H9 (cell line): ENCODE data around the gene BNIP1. TPM values are rescaled to one million over a fixed set of nuclear protein-coding genes. Genes with fewer than 3 reads are reported as not detected.

ENCODE experiments used
- DNase-seq: peaks from one replicate; pipeline ENCODE4 v3.0.0-alpha.2; 2017
- H2AFZ ChIP-seq: one replicate; pipeline ENCODE4 v1.6.1; 2013; ENCODE audit warnings: mild to moderate bottlenecking, low read length, control low read depth, moderate library complexity
- H2AK5ac ChIP-seq: 2 replicates; pipeline ENCODE4 v1.6.1; 2013; ENCODE audit warnings: low read length, control low read depth, mixed read lengths; ENCODE audit not compliant: insufficient read length
- H2BK120ac ChIP-seq: one replicate; pipeline ENCODE4 v1.6.1; 2013; ENCODE audit warnings: low read depth, mild to moderate bottlenecking, low read length, control low read depth, inconsistent platforms; ENCODE audit not compliant: poor library complexity, severe bottlenecking
- H2BK12ac ChIP-seq: 2 replicates; pipeline ENCODE4 v1.6.1; 2013; ENCODE audit warnings: low read length, control low read depth, mixed read lengths, low read depth; ENCODE audit not compliant: insufficient read length
- H2BK15ac ChIP-seq: 2 replicates; pipeline ENCODE4 v1.6.1; 2013; ENCODE audit warnings: low read depth, low read length, control low read depth
- H2BK20ac ChIP-seq: one replicate; pipeline ENCODE4 v1.6.1; 2013; ENCODE audit warnings: low read depth, mild to moderate bottlenecking, low read length, control low read depth, inconsistent platforms; ENCODE audit not compliant: poor library complexity, severe bottlenecking
- H2BK5ac ChIP-seq: 2 replicates; pipeline ENCODE4 v1.6.1; 2013; ENCODE audit warnings: low read length, control low read depth, mixed read lengths; ENCODE audit not compliant: insufficient read length
- H3K14ac ChIP-seq: 2 replicates; pipeline ENCODE4 v1.6.1; 2013; ENCODE audit warnings: low read length, control low read depth; ENCODE audit not compliant: insufficient read depth
- H3K18ac ChIP-seq: 2 replicates; pipeline ENCODE4 v1.6.1; 2013; ENCODE audit warnings: low read depth, mild to moderate bottlenecking, mixed read lengths, low read length, control low read depth; ENCODE audit not compliant: insufficient read length
- H3K23ac ChIP-seq: 2 replicates; pipeline ENCODE4 v1.6.1; 2013; ENCODE audit warnings: low read length, control low read depth, mixed read lengths, low read depth; ENCODE audit not compliant: insufficient read length
- H3K23me2 ChIP-seq: 2 replicates; pipeline ENCODE4 v1.6.1; 2013; ENCODE audit warnings: low read depth, mild to moderate bottlenecking, mixed read lengths, low read length, control low read depth; ENCODE audit not compliant: insufficient read length, poor library complexity, severe bottlenecking
- H3K27ac ChIP-seq: 2 replicates; pipeline ENCODE4 v1.5.1; 2013; ENCODE audit warnings: low read length, control low read depth, mixed read lengths, low read depth; ENCODE audit not compliant: insufficient read length
- H3K27me3 ChIP-seq: 2 replicates; pipeline ENCODE4 v1.6.1; 2013; ENCODE audit warnings: low read length, control low read depth, inconsistent platforms; ENCODE audit not compliant: insufficient read depth
- H3K4ac ChIP-seq: 2 replicates; pipeline ENCODE4 v1.6.1; 2013; ENCODE audit warnings: low read depth, mild to moderate bottlenecking, control low read depth, inconsistent platforms, low read length, moderate library complexity
- H3K4me1 ChIP-seq: 2 replicates; pipeline ENCODE4 v1.6.1; 2013; ENCODE audit warnings: low read length, control low read depth, inconsistent platforms; ENCODE audit not compliant: insufficient read depth
- H3K4me2 ChIP-seq: 2 replicates; pipeline ENCODE4 v1.6.1; 2013; ENCODE audit warnings: low read length, control low read depth, mixed read lengths; ENCODE audit not compliant: insufficient read length, insufficient read depth
- H3K56ac ChIP-seq: 2 replicates; pipeline ENCODE4 v1.6.1; 2013; ENCODE audit warnings: low read depth, mild to moderate bottlenecking, mixed read lengths, low read length, control low read depth; ENCODE audit not compliant: insufficient read length
- H3K79me1 ChIP-seq: 2 replicates; pipeline ENCODE4 v1.6.1; 2013; ENCODE audit warnings: low read depth, mild to moderate bottlenecking, moderate library complexity, low read length, control low read depth, inconsistent platforms; ENCODE audit not compliant: insufficient read depth, poor library complexity, severe bottlenecking
- H3K79me2 ChIP-seq: 2 replicates; pipeline ENCODE4 v1.6.1; 2013; ENCODE audit warnings: low read length, control low read depth, inconsistent platforms; ENCODE audit not compliant: insufficient read depth
- H3K9ac ChIP-seq: 2 replicates; pipeline ENCODE4 v1.6.1; 2013; ENCODE audit warnings: low read length, control low read depth, mixed read lengths; ENCODE audit not compliant: insufficient read length; ENCODE audit errors: extremely low read depth
- H3K9me3 ChIP-seq: one replicate; pipeline ENCODE4 v1.6.1; 2013; ENCODE audit warnings: low read depth, low read length, inconsistent platforms; ENCODE audit not compliant: control insufficient read depth
- H3T11ph ChIP-seq: one replicate; pipeline ENCODE4 v1.6.1; 2013; ENCODE audit warnings: mild to moderate bottlenecking, low read length, control low read depth, inconsistent platforms
- H4K20me1 ChIP-seq: one replicate; pipeline ENCODE4 v1.6.1; 2013; ENCODE audit not compliant: control insufficient read depth, insufficient read length, insufficient read depth
- H4K5ac ChIP-seq: 2 replicates; pipeline ENCODE4 v1.6.1; 2013; ENCODE audit warnings: low read depth, mild to moderate bottlenecking, mixed read lengths, low read length, control low read depth; ENCODE audit not compliant: insufficient read length
- H4K8ac ChIP-seq: replicated peaks from 2 replicates; pipeline ENCODE4 v1.6.1; 2013; ENCODE audit warnings: low read length, control low read depth, mixed read lengths, low read depth; ENCODE audit not compliant: insufficient read length
- H4K91ac ChIP-seq: 2 replicates; pipeline ENCODE4 v1.6.1; 2013; ENCODE audit warnings: low read depth, mild to moderate bottlenecking, moderate library complexity, mixed read lengths, low read length, control low read depth; ENCODE audit not compliant: insufficient read length
- H3K27ac Mint-ChIP-seq, 3 experiments: 2 replicates in 2 of 3; 3 replicates in 1 of 3; pipeline ENCODE4 v1.8.0; 2020 to 2021; ENCODE audit warnings: mixed read lengths in 3 of 3, mild to moderate bottlenecking in 1 of 3, moderate library complexity in 1 of 3
- H3K27me3 Mint-ChIP-seq: 2 replicates; pipeline ENCODE4 v1.8.0; 2021; ENCODE audit warnings: low read depth, mild to moderate bottlenecking, moderate library complexity, mixed read lengths
- H3K36me3 Mint-ChIP-seq, 3 experiments: 2 replicates in 2 of 3; 3 replicates in 1 of 3; pipeline ENCODE4 v1.8.0; 2020 to 2021; ENCODE audit warnings: low read depth in 3 of 3, mixed read lengths in 3 of 3; ENCODE audit not compliant: insufficient read depth in 1 of 3
- H3K4me1 Mint-ChIP-seq, 2 experiments: 2 replicates each; pipeline ENCODE4 v1.8.0; 2020; ENCODE audit warnings: mixed read lengths in 2 of 2
- H3K4me3 Mint-ChIP-seq, 2 experiments: 2 replicates in 1 of 2; 3 replicates in 1 of 2; pipeline ENCODE4 v1.8.0; 2020 to 2021; ENCODE audit warnings: mild to moderate bottlenecking in 2 of 2, mixed read lengths in 2 of 2, moderate library complexity in 1 of 2
- H3K9me3 Mint-ChIP-seq, 2 experiments: 2 replicates in 1 of 2; 3 replicates in 1 of 2; pipeline ENCODE4 v1.8.0; 2020; ENCODE audit warnings: mild to moderate bottlenecking in 2 of 2, mixed read lengths in 2 of 2, moderate library complexity in 1 of 2
- WGBS: extraction: QIAGEN DNeasy Blood & Tissue Kit; methylation state at CpG from one replicate; pipeline ENCODE4 v1.1.7; 2013; ENCODE audit warnings: missing lambda C conversion rate, low lambda C conversion rate, mixed read lengths; ENCODE audit not compliant: insufficient read length; ENCODE audit errors: extremely low coverage; 5-methylcytosine and 5-hydroxymethylcytosine counted together
- total RNA-seq: library from RNA; stranded (reverse); gene quantifications from 2 replicates; pipeline ENCODE4 v1.2.1, GENCODE V29; 2021
- TF ChIP-seq, protein P1 (sequence below): fragments of 200-600 bp; sonication (generic); conservative IDR thresholded peaks from 3 replicates; pipeline ENCODE4 v1.8.0; 2021; ENCODE audit warnings: antibody characterized with exemption, mild to moderate bottlenecking

Gene BNIP1
- total RNA-seq, 1 experiment from 2014 or later = 8.8 TPM

- Histone ChIP-seq H2BK20ac (no peak overlapping the region), H2AFZ (no peak overlapping the region), H2BK12ac (no peak overlapping the region), H2BK15ac (no peak overlapping the region), H4K91ac (no peak overlapping the region), H3K23me2 (no peaks in the 10 kb centered on the region), H3K4me2 (no peak overlapping the region), H3K27me3 (no peaks in the 10 kb centered on the region), H3K4ac (no peak overlapping the region), H3K4me1 (no peaks in the 10 kb centered on the region), H3K79me2 (no peaks in the 10 kb centered on the region), H3T11ph (no peak overlapping the region), H2BK120ac (no peak overlapping the region), H3K18ac (no peak overlapping the region), H2AK5ac (no peak overlapping the region), H2BK5ac (no peak overlapping the region), H4K8ac (no peak overlapping the region), H3K79me1 (no peaks in the 10 kb centered on the region), H3K9me3 (no peaks in the 10 kb centered on the region), H3K23ac (no peak overlapping the region), H3K27ac (no peak overlapping the region), H4K20me1 (no peaks in the 10 kb centered on the region), H4K5ac (no peak overlapping the region), H3K56ac (no peak overlapping the region), H3K9ac (no peak overlapping the region), H3K14ac (no peak overlapping the region)
- H3K27ac Mint-ChIP-seq = no peak overlapping the region
- H3K9me3 Mint-ChIP-seq = no peaks in the 10 kb centered on the region; a peak in 1 of 5 replicates
- H3K4me3 Mint-ChIP-seq = no peak overlapping the region
- H3K36me3 Mint-ChIP-seq = no peaks in the 10 kb centered on the region; a peak in 1 of 7 replicates
- TF ChIP-seq, protein P1, sequence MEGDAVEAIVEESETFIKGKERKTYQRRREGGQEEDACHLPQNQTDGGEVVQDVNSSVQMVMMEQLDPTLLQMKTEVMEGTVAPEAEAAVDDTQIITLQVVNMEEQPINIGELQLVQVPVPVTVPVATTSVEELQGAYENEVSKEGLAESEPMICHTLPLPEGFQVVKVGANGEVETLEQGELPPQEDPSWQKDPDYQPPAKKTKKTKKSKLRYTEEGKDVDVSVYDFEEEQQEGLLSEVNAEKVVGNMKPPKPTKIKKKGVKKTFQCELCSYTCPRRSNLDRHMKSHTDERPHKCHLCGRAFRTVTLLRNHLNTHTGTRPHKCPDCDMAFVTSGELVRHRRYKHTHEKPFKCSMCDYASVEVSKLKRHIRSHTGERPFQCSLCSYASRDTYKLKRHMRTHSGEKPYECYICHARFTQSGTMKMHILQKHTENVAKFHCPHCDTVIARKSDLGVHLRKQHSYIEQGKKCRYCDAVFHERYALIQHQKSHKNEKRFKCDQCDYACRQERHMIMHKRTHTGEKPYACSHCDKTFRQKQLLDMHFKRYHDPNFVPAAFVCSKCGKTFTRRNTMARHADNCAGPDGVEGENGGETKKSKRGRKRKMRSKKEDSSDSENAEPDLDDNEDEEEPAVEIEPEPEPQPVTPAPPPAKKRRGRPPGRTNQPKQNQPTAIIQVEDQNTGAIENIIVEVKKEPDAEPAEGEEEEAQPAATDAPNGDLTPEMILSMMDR = no peak
- H3K27me3 Mint-ChIP-seq = peaks cover 31% of the 10 kb centered on the region
- WGBS = no CpG with 5 or more reads among the region's 4 CpGs
- H3K4me1 Mint-ChIP-seq = no peaks in the 10 kb centered on the region
- DNase-seq = no peak
Observed at GRCh38 chr5:173191015-173191414, 46.7 kb downstream of the BNIP1 start.
